GM19397 (cell line): ENCODE results near the gene CSTPP1.

Experiments
- ATAC-seq: cut with Tn5 transposase; IDR thresholded peaks from one replicate; pipeline ENCODE4 v1.9.1; 2021; ENCODE audit warnings: mild to moderate bottlenecking, moderate library complexity; ENCODE audit not compliant: unreplicated experiment

The CSTPP1 gene, protein sequence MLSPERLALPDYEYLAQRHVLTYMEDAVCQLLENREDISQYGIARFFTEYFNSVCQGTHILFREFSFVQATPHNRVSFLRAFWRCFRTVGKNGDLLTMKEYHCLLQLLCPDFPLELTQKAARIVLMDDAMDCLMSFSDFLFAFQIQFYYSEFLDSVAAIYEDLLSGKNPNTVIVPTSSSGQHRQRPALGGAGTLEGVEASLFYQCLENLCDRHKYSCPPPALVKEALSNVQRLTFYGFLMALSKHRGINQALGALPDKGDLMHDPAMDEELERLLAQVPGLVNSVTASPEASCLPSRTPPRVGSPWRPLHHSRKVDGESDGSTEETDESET

GRCh38 chr11:46936138-46937110, at the start of gene CSTPP1:
TSS of gene CSTPP1 (plus strand) at chr11:46936761. CDS start at chr11:46936806, 45 bp downstream.
- ATAC-seq = peak; percentile 92

GRCh38 chr11:46888636-46889035, 47.9 kb upstream of the CSTPP1 start:
- no peak for ATAC-seq

DNA sequence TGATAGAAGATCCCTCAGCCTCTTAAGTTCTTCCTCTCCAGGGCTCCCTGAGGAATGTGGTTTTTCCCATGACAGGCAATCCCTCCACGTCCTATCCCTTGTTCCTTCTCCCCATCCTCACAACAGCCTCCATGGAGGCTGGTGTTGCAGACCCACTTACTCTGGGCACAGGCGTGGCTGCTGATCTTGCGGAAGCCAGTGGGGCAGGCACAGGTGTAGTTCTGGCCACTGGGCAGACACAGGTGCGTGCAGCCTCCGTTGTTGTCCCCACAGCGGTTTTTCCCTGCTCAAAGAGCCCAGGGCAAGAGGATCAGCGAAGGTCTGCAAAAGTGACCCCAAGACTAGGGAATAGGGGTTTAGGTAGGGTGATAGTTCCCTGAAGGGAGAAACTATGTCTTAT, 47.3 kb upstream of the CSTPP1 start:
- ATAC-seq = no peak

- no peak for ATAC-seq
Observed at GRCh38 chr11:46889689-46890475, 46.7 kb upstream of the CSTPP1 start.

GRCh38 chr11:46890665-46891064, 45.9 kb upstream of the CSTPP1 start:
- no peak for ATAC-seq

DNA sequence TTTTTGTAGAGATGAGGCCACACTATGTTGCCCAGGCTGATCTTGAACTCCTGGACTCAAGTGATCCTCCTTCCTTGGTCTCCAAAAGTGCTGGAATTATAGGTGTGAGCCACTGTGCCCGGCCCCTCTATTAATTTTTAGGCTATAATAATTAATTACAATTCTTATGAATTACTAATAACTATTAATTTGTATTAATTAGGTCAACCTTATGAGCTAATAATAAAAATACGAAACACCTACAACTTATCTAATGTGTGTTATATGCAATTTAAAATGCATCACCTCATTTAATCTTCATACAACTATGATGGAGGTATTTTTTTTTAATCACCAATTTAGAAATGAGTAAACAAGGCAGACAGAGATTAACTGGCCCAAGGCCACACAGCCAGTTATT, 44.5 kb upstream of the CSTPP1 start:
- ATAC-seq = no peak

DNA sequence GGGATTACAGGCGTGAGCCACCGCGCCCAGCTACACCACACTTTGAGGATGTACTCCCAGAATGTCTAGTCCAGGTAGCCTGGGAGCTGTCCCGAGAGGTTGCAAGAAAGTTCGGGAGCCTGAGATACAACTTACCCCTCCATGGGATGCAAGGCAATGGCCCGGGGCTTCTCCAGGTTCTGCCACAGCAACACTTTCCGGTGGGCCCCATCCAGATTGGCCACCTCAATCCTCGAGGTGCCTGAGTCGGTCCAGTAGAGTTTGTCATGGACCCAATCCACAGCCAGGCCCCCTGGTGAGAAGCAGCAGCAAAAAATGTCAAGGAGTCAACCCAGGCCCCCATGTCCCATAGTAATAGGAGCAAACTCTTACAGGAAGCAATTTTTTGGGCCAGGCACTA, 43.7 kb upstream of the CSTPP1 start:
- ATAC-seq = no peak

DNA sequence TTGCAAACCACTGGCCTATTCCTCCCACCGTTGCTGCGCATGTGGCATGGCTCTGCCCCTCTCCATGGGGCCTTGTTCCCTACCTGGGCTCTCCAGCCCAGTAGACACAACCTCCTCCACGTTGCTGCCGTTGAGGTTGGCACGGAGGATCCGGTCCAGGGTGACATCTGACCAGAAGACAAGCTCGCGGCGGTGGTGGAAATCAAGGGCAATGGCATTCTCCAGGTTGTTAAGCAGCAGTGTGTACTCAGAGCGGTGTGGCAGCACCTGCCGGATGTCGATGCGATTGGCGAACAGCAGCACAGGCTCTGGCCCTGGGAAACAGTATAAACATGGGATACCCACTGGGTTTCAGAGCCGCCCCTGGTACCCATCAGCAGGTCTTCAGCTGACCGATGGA, 42.1 kb upstream of the CSTPP1 start:
- ATAC-seq = no peak

- no peak for ATAC-seq
Observed at GRCh38 chr11:46894961-46895360, 41.6 kb upstream of the CSTPP1 start.

DNA sequence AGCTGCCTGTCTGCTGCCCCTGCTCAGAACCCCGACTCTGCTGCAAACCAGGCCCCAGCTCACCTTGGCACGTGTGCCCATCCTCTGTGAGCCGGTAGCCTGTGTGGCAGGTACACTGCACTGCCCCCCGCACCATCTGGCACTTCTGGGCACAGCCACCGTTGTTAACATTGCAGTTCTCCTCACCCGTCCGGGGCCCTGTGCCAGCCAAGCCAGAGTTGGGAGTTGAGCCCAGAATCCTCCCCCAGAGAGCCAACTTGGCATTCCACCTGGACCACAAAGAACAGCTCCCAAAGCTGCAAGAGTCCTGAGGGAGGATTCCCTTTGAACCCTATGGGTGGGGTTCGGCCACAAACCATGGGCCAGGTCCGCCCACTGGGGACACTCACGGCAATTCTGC, 40.7 kb upstream of the CSTPP1 start:
- ATAC-seq = no peak

- no peak for ATAC-seq
Observed at GRCh38 chr11:46896719-46897406, 39.7 kb upstream of the CSTPP1 start.

- ATAC-seq = no peak
Observed at GRCh38 chr11:46898396-46899095, 38.0 kb upstream of the CSTPP1 start.

GRCh38 chr11:46899501-46900025, 37.0 kb upstream of the CSTPP1 start:
- no peak for ATAC-seq

GRCh38 chr11:46900091-46900746, 36.3 kb upstream of the CSTPP1 start:
- no peak for ATAC-seq

GRCh38 chr11:46901156-46901555, 35.4 kb upstream of the CSTPP1 start:
- no peak for ATAC-seq

DNA sequence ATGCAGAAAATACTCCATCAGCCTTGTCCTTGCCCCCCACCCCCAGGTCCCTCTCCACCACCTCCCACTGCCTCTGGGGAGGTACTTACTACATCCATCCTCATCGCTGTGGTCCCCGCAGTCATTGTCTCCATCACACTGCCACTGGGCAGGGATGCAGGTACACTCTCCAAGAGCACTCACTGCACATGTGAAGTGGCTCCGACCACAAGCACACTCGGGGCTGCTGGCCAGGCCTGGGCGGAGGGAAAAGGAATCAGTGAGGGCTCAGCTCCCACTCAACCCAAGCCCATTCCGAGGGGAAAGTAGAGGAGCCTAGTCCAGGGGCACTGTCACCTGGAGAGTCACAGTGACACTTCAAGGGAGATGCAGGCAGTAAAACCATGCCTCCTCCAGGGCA, 33.9 kb upstream of the CSTPP1 start:
- ATAC-seq = no peak

- no peak for ATAC-seq
Observed at GRCh38 chr11:46903846-46904245, 32.7 kb upstream of the CSTPP1 start.

- ATAC-seq = no peak
Observed at GRCh38 chr11:46905806-46906205, 30.8 kb upstream of the CSTPP1 start.

DNA sequence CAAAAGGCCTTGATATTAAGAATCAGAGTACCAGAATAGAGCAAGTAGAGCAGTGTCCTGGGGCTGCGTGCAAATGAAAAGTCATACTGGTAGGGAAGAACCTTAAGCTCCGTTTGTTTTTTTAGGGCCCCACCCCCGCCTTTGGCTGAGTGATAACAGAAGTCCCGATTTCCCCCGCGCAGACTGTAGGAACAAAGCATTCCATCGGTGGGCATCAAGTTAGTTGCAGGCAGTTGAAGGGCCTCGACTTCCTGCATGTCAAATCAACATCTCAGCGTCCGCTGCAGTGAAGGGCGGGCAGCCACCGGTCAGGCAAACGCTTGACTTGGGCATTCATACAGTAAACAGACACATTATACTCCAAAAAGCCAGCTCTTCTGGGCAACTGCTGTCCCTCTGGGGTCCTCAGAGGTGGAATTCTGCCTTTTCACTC, 29.9 kb upstream of the CSTPP1 start:
- ATAC-seq = no peak
